Tibial nerve (tissue), 3 donors: ENCODE data around the gene SENP7.

Experiments
- POLR2A ChIP-seq, 2 donors: fragments of 450-650 bp; IDR thresholded peaks; one replicate each; pipeline ENCODE4 v1.6.1; 2017; ENCODE audit warnings: antibody characterized with exemption in 2 of 2, mild to moderate bottlenecking in 2 of 2, moderate library complexity in 2 of 2
- TF ChIP-seq, protein P1 (sequence below), 5 experiments: fragments of 200-600 bp in 3 of 5; fragments of 450-650 bp in 2 of 5; sonication (generic) in 3 of 5; IDR thresholded peaks; one replicate each; pipeline ENCODE4 v1.5.1; 2016 to 2019; ENCODE audit warnings: antibody characterized with exemption in 5 of 5, mild to moderate bottlenecking in 3 of 5, moderate library complexity in 2 of 5

DNA sequence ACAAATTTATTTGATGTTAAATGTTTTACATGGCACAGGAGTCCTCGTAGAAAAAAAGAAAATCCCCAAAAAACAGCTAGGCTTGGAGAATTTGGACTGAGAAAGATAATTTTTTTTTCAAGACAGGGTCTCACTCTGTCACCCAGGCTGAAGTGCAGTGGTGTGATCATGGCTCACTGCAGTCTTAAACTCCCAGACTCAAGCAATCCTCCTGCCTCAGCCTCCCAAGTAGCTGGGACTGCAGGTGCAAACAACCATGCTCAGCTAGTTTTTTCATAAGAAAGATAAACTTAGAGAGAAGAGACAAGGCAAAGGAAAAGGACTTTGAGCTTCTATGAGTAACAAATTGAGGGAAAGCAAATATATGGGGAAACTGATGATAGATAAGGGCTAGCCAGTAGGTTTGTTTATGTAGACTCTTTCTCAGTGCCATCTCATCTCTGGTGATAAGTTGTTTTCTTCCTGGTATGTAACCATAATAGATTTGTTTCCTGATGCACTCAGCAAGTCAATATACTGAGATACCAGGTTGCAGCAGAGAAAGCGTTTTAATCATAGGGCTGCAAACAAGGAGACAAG is 35.6 kb upstream of the SENP7 start:
- TF ChIP-seq, protein P1, sequence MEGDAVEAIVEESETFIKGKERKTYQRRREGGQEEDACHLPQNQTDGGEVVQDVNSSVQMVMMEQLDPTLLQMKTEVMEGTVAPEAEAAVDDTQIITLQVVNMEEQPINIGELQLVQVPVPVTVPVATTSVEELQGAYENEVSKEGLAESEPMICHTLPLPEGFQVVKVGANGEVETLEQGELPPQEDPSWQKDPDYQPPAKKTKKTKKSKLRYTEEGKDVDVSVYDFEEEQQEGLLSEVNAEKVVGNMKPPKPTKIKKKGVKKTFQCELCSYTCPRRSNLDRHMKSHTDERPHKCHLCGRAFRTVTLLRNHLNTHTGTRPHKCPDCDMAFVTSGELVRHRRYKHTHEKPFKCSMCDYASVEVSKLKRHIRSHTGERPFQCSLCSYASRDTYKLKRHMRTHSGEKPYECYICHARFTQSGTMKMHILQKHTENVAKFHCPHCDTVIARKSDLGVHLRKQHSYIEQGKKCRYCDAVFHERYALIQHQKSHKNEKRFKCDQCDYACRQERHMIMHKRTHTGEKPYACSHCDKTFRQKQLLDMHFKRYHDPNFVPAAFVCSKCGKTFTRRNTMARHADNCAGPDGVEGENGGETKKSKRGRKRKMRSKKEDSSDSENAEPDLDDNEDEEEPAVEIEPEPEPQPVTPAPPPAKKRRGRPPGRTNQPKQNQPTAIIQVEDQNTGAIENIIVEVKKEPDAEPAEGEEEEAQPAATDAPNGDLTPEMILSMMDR (IDR thresholded peaks at IDR 0.05): no peak
- TF ChIP-seq POLR2A (IDR thresholded peaks at IDR 0.05): no peak
